Measurements from ENCODE around the gene CARNS1. TPM values are rescaled to one million over a fixed set of nuclear protein-coding genes. Genes with fewer than 3 reads are reported as not detected.
A peak's percentile ranks its signal among the peaks of the same experiment; 100 is the strongest.

CARNS1 gene
- polyA plus RNA-seq, 1 of the 3 experiments (the other 2 are of a cell fraction), result 0.23 TPM

DNA sequence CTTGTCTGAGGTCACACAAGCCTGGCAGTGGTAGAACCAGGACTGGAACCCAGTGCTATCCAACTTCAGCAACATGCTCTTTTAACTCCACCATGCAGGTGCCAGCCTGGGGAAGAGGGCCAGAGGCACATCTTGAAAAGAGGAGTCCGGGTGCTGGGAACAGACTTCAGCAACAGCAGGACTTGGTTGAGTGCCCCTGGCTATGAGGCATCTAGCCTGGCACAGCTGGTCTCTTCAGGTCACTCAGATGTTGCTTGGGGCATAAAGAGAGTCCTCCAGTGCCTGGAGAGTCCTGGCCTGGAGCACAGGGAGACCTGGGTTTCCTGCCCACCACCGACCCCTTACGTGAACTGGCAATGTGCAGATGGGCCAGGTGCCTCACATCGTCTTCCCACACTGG is 36.9 kb upstream of the CARNS1 start:
- no peaks in the 10 kb centered on the region for H3K9me2 ChIP-seq
- ChIA-PET CTCF (interaction anchor here (0.8 to 19.7 kb wide), 7 partner anchors 8 to 115 kb away, joined by 3 to 955 read pairs (median 23); partner anchors contain the start of gene POLD4), POLR2A (no interaction called here)
- no peaks in the 10 kb centered on the region for H3K27me3 ChIP-seq (ENCODE audit: insufficient read depth)
- no peaks in the 10 kb centered on the region for H4K20me1 ChIP-seq (ENCODE audit: insufficient read depth)
- peak overlapping the region; percentile 68; the same call in 1 of the 2 replicates for H3K4me2 ChIP-seq
- no peak overlapping the region for H2AFZ ChIP-seq (ENCODE audit: low read depth)
- no peak for TF ChIP-seq YY1 (IDR thresholded peaks at IDR 0.05; ENCODE audit: low read depth)
- no peaks in the 10 kb centered on the region for H3K79me2 ChIP-seq (ENCODE audit: insufficient read depth)
- no peaks in the 10 kb centered on the region for H3K9me3 ChIP-seq
- H3K27ac ChIP-seq (ENCODE audit: low read depth in 2 of 2, low read length in 1 of 2), result 0 out of 4 replicates have a peak overlapping the region, but pooled peaks of 1 of the 2 experiments have one; percentile 61
- H3K36me3 ChIP-seq (replicated peaks in 1 of 2; ENCODE audit: control insufficient read depth in 1 of 2, insufficient read depth in 2 of 2, low read length in 1 of 2), result no peaks in the 10 kb centered on the region
- H3K4me3 ChIP-seq (ENCODE audit: low read depth in 2 of 2, low read length in 1 of 2), result no peak overlapping the region
- H3F3A ChIP-seq (replicated peaks; ENCODE audit: insufficient read depth), result peaks cover 30% of the 10 kb centered on the region
- 63% methylated on average over 2 of the region's 4 CpGs for WGBS (ENCODE audit: low lambda C conversion rate)
- peaks cover 25 to 38% of the 10 kb centered on the region in 2 experiments; a peak in 3 of 4 replicates for H3K4me1 ChIP-seq (ENCODE audit: control insufficient read depth in 1 of 2, insufficient read depth in 2 of 2, low read depth in 1 of 2, low read length in 1 of 2)
- DNase-seq, result no peak
- peak overlapping the region; percentile 54; the same call in 1 of the 2 replicates for H3K9ac ChIP-seq

DNA sequence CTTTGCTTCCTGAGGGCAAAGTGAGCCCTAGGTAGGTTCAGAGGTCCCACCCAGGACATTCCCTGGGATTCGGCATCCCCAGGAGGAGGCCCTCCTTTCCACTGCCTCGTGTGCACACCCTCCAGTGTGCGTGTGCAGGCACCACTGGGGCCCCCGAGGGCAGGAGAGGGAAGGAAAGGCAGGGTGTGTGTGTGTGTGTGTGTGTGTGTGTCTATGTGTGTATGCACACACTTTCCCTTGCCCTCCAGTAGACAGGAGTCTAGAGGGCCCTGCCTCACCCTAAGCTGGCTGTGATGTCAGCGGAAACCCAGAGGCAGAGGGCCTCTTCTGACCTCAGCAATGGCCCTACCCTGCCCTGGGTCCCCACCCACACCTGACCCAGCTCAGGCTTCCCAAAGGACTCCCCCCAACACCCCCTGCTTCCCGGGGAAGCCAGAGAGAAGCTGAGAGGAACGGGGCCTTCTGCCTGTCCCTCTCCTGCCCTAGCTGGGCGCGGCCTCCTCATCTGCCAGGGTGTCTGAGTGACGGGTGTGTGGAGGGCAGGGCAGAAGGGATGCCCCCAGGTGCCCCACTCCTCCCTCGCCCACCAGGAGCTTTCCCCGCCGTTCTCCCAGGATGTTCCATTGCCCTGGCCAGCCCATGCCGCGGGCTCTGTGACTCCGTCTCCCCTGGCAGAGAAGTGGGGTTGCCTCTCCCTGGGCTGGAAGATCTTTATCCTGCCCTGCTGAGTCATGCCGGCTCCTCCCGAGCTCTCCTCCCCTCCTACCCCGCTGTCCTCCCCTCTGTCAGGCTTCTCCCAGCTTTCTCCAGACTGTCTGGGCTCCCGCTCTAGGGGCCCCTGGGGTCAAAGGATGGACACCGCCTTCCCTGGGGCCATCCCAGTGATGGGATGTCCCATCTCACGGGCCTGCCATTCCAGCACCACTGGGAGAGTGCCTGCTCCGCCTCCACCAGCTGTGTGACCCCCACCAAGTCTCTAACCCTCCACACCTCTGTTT is 36.1 kb upstream of the CARNS1 start:
- H3F3A ChIP-seq (replicated peaks; ENCODE audit: insufficient read depth), result peaks cover 30% of the 10 kb centered on the region
- POLR2A ChIA-PET, result interaction anchor here (1.1 kb wide), 1 partner anchor 23 kb away, joined by 3 read pairs; no protein-coding TSS in a partner anchor
- peak overlapping the region; percentile 54; the same call in 1 of the 2 replicates for H3K9ac ChIP-seq
- TF ChIP-seq JUND (IDR thresholded peaks at IDR 0.05), result peak; percentile 71
- TF ChIP-seq POLR2AphosphoS5 (IDR thresholded peaks at IDR 0.05; ENCODE audit: low read depth, low read length), result peak; percentile 54; the same call in 1 of the 2 replicates
- no peak for TF ChIP-seq RFX5 (IDR thresholded peaks at IDR 0.05; ENCODE audit: low read length)
- no peak for TF ChIP-seq RCOR1 (IDR thresholded peaks at IDR 0.05; ENCODE audit: low read length)
- TF ChIP-seq NFIC (IDR thresholded peaks at IDR 0.05; ENCODE audit: borderline replicate concordance), result peak; percentile 56
- TF ChIP-seq FOSL2 (IDR thresholded peaks at IDR 0.05; ENCODE audit: borderline replicate concordance, low read depth), result peak; percentile 81; the same call in 1 of the 2 replicates
- peak; percentile 17; the same call in 1 of the 2 replicates for TF ChIP-seq TCF12 (IDR thresholded peaks at IDR 0.05)
- TF ChIP-seq, protein P1, sequence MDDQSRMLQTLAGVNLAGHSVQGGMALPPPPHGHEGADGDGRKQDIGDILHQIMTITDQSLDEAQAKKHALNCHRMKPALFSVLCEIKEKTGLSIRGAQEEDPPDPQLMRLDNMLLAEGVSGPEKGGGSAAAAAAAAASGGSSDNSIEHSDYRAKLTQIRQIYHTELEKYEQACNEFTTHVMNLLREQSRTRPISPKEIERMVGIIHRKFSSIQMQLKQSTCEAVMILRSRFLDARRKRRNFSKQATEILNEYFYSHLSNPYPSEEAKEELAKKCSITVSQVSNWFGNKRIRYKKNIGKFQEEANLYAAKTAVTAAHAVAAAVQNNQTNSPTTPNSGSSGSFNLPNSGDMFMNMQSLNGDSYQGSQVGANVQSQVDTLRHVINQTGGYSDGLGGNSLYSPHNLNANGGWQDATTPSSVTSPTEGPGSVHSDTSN (IDR thresholded peaks at IDR 0.05), result peak; percentile 34
- TF ChIP-seq, protein P2, sequence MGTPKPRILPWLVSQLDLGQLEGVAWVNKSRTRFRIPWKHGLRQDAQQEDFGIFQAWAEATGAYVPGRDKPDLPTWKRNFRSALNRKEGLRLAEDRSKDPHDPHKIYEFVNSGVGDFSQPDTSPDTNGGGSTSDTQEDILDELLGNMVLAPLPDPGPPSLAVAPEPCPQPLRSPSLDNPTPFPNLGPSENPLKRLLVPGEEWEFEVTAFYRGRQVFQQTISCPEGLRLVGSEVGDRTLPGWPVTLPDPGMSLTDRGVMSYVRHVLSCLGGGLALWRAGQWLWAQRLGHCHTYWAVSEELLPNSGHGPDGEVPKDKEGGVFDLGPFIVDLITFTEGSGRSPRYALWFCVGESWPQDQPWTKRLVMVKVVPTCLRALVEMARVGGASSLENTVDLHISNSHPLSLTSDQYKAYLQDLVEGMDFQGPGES (IDR thresholded peaks at IDR 0.05; ENCODE audit: low read depth, low read length), result no peak
- 34% methylated on average over 17 of the region's 23 CpGs for WGBS (ENCODE audit: low lambda C conversion rate)
- no peaks in the 10 kb centered on the region for H3K79me2 ChIP-seq (ENCODE audit: insufficient read depth)
- no peaks in the 10 kb centered on the region for H3K36me3 ChIP-seq (replicated peaks in 1 of 2; ENCODE audit: control insufficient read depth in 1 of 2, insufficient read depth in 2 of 2, low read length in 1 of 2)
- no peaks in the 10 kb centered on the region for H4K20me1 ChIP-seq (ENCODE audit: insufficient read depth)
- H2AFZ ChIP-seq (ENCODE audit: low read depth), result no peak overlapping the region
- DNase-seq, result no peak
- H3K4me3 ChIP-seq (ENCODE audit: low read depth in 2 of 2, low read length in 1 of 2), result no peak overlapping the region
- peak overlapping the region in 1 of 2 experiments; percentile 61; a peak in 2 of 4 replicates for H3K27ac ChIP-seq (ENCODE audit: low read depth in 2 of 2, low read length in 1 of 2)
- H3K9me3 ChIP-seq, result no peaks in the 10 kb centered on the region
- H3K4me1 ChIP-seq (ENCODE audit: control insufficient read depth in 1 of 2, insufficient read depth in 2 of 2, low read depth in 1 of 2, low read length in 1 of 2), result peaks cover 18 to 38% of the 10 kb centered on the region in 2 experiments; a peak in 3 of 4 replicates
- peak overlapping the region; percentile 68 for H3K4me2 ChIP-seq
- H3K9me2 ChIP-seq, result no peaks in the 10 kb centered on the region
- no peaks in the 10 kb centered on the region for H3K27me3 ChIP-seq (ENCODE audit: insufficient read depth)
- CTCF ChIA-PET, result interaction anchor here (1.0 to 19.7 kb wide), 10 partner anchors 8 to 116 kb away, joined by 3 to 955 read pairs (median 49); partner anchors contain the start of genes ANKRD13D, CLCF1, GRK2 and POLD4
